ENCODE measurements around the gene DTL. TPM values are rescaled to one million over a fixed set of nuclear protein-coding genes. Genes with fewer than 3 reads are reported as not detected.

Gene DTL
- total RNA-seq, 8 experiments from 2014 or later = 1.1 to 32.5 (median 3.0) TPM

- ATAC-seq (replicated peaks in 6 of 8) = no peak
- in situ Hi-C loops (cut with MboI; ENCODE audit: low pct_unique_long_range_greater_than_20kb in 2 of 9, low sequenced_read_pairs in 9 of 9, unreplicated experiment in 9 of 9) = loop anchor here in 3 of 9 experiments (25.0 kb wide), 1 partner anchor 355 kb away; the partner anchor contains the start of gene NEK2 (in 3 of the 3)
These were observed 6.9 kb downstream of the DTL start for GRCh38 chr1:212042436-212042835.

GRCh38 chr1:212044851-212045250 lies 9.3 kb downstream of the DTL start:
- WGBS, 10 experiments = 80 to 100% (median 95%) methylated on average over 1 of the region's 1 CpG; no CpG with 5 or more reads in 2 of the 10 experiments
- in situ Hi-C loops (cut with MboI; ENCODE audit: low pct_unique_long_range_greater_than_20kb in 2 of 9, low sequenced_read_pairs in 9 of 9, unreplicated experiment in 9 of 9) = loop anchor here in 3 of 9 experiments (25.0 kb wide), 1 partner anchor 358 kb away; the partner anchor contains the start of gene NEK2 (in 3 of the 3)
- ATAC-seq (replicated peaks in 6 of 8) = no peak
- Histone ChIP-seq H3K4me3 (no peak overlapping the region), H3K27ac (no peak overlapping the region), H3K4me1 (replicated peaks in 1 of 2) (no peaks in the 10 kb centered on the region)

More at GRCh38 chr1:212042436-212042835, 6.9 kb downstream of the DTL start:
- H3K27ac ChIP-seq = no peak overlapping the region
- peaks cover 0 to 3% of the 10 kb centered on the region in 2 donors for H3K4me1 ChIP-seq (replicated peaks in 1 of 2)
- H3K4me3 ChIP-seq = no peak overlapping the region

- Histone ChIP-seq H3K27ac (no peak overlapping the region), H3K4me1 (replicated peaks in 1 of 2) (no peaks in the 10 kb centered on the region), H3K4me3 (no peak overlapping the region)
- no peak for ATAC-seq (replicated peaks in 6 of 8)
- in situ Hi-C loops (cut with MboI; ENCODE audit: low pct_unique_long_range_greater_than_20kb in 2 of 9, low sequenced_read_pairs in 9 of 9, unreplicated experiment in 9 of 9) = loop anchor here in 3 of 9 experiments (25.0 kb wide), 1 partner anchor 359 kb away; the partner anchor contains the start of gene NEK2 (in 3 of the 3)
- 80 to 100% (median 94%) methylated on average over 1 to 2 of the region's 2 CpGs; no CpG with 5 or more reads in 3 of the 10 experiments for WGBS, 10 experiments
These were observed 10.4 kb downstream of the DTL start for GRCh38 chr1:212045981-212046380.

- no peak for ATAC-seq (replicated peaks in 6 of 8)
- in situ Hi-C loops (cut with MboI; ENCODE audit: low pct_unique_long_range_greater_than_20kb in 2 of 9, low sequenced_read_pairs in 9 of 9, unreplicated experiment in 9 of 9) = loop anchor here in 3 of 9 experiments (10.0 to 25.0 kb wide), 2 partner anchors 233 to 401 kb away; partner anchors contain the start of gene PPP2R5A (in 1 of the 3)
- WGBS, 10 experiments = 80 to 100% (median 93%) methylated on average over 1 of the region's 1 CpG; no CpG with 5 or more reads in 3 of the 10 experiments
- H3K4me3 ChIP-seq = no peak overlapping the region
- H3K27ac ChIP-seq = no peak overlapping the region
- H3K4me1 ChIP-seq (replicated peaks in 1 of 2) = no peaks in the 10 kb centered on the region
These were observed 18.4 kb downstream of the DTL start for GRCh38 chr1:212053993-212054392.

GRCh38 chr1:212055333-212055732 lies 19.8 kb downstream of the DTL start:
- no peak overlapping the region for H3K4me3 ChIP-seq
- in situ Hi-C loops (cut with MboI; ENCODE audit: low pct_unique_long_range_greater_than_20kb in 2 of 9, low sequenced_read_pairs in 9 of 9, unreplicated experiment in 9 of 9) = loop anchor here in 3 of 9 experiments (10.0 to 25.0 kb wide), 2 partner anchors 232 to 399 kb away; partner anchors contain the start of gene PPP2R5A (in 1 of the 3)
- H3K4me1 ChIP-seq (replicated peaks in 1 of 2) = no peaks in the 10 kb centered on the region
- 100% methylated on average over 1 to 2 of the region's 2 CpGs; no CpG with 5 or more reads in 7 of the 10 experiments for WGBS, 10 experiments
- no peak for ATAC-seq (replicated peaks in 6 of 8)
- no peak overlapping the region for H3K27ac ChIP-seq

- in situ Hi-C loops (cut with MboI; ENCODE audit: low pct_unique_long_range_greater_than_20kb in 2 of 9, low sequenced_read_pairs in 9 of 9, unreplicated experiment in 9 of 9) = loop anchor here in 6 of 9 experiments (10.0 to 25.0 kb wide), 3 partner anchors 226 to 394 kb away; partner anchors contain the start of gene PPP2R5A (in 1 of the 6)
These were observed 25.3 kb downstream of the DTL start for GRCh38 chr1:212060632-212061472.

GRCh38 chr1:212062832-212063438 lies 27.4 kb downstream of the DTL start:
- H3K4me1 ChIP-seq (replicated peaks in 1 of 2) = no peaks in the 10 kb centered on the region
- no peak overlapping the region for H3K27ac ChIP-seq
- in situ Hi-C loops (cut with MboI; ENCODE audit: low pct_unique_long_range_greater_than_20kb in 2 of 9, low sequenced_read_pairs in 9 of 9, unreplicated experiment in 9 of 9) = loop anchor here in 6 of 9 experiments (10.0 to 25.0 kb wide), 3 partner anchors 224 to 392 kb away; partner anchors contain the start of gene PPP2R5A (in 1 of the 6)
- WGBS, 10 experiments = 64 to 100% (median 81%) methylated on average over 1 to 5 of the region's 5 CpGs
- peak in 7 of 8 experiments; percentile 34 to 74 (median 43) for ATAC-seq (replicated peaks in 6 of 8)
- H3K4me3 ChIP-seq = no peak overlapping the region

More at GRCh38 chr1:212060632-212061472, 25.3 kb downstream of the DTL start:
- Histone ChIP-seq H3K27ac (no peak overlapping the region), H3K4me1 (replicated peaks in 1 of 2) (no peaks in the 10 kb centered on the region), H3K4me3 (no peak overlapping the region)
- no peak for ATAC-seq (replicated peaks in 6 of 8)
- 66 to 97% (median 81%) methylated on average over 1 to 6 of the region's 6 CpGs for WGBS, 10 experiments

- ATAC-seq (replicated peaks in 6 of 8) = no peak
- Histone ChIP-seq H3K4me3 (no peak overlapping the region), H3K4me1 (replicated peaks in 1 of 2) (no peaks in the 10 kb centered on the region), H3K27ac (no peak overlapping the region)
- 87 to 100% (median 97%) methylated on average over 1 to 3 of the region's 3 CpGs for WGBS, 10 experiments
- in situ Hi-C loops (cut with MboI; ENCODE audit: low pct_unique_long_range_greater_than_20kb in 2 of 9, low sequenced_read_pairs in 9 of 9, unreplicated experiment in 9 of 9) = loop anchor here in 6 of 9 experiments (10.0 to 25.0 kb wide), 3 partner anchors 220 to 387 kb away; partner anchors contain the start of gene PPP2R5A (in 1 of the 6)
These were observed 32.2 kb downstream of the DTL start for GRCh38 chr1:212067787-212068186.

GRCh38 chr1:212070720-212071302 lies 35.3 kb downstream of the DTL start:
- ATAC-seq (replicated peaks in 6 of 8) = peak in 7 of 8 experiments; percentile 36 to 79 (median 68)
- H3K27ac ChIP-seq = no peak overlapping the region
- in situ Hi-C loops (cut with MboI; ENCODE audit: low pct_unique_long_range_greater_than_20kb in 2 of 9, low sequenced_read_pairs in 9 of 9, unreplicated experiment in 9 of 9) = loop anchor here in 2 of 9 experiments (10.0 to 25.0 kb wide), 2 partner anchors 216 to 384 kb away; partner anchors contain the start of gene PPP2R5A (in 1 of the 2)
- no peak overlapping the region for H3K4me3 ChIP-seq
- no peaks in the 10 kb centered on the region for H3K4me1 ChIP-seq (replicated peaks in 1 of 2)

GRCh38 chr1:212072047-212072446 lies 36.5 kb downstream of the DTL start:
- H3K4me3 ChIP-seq = no peak overlapping the region
- in situ Hi-C loops (cut with MboI; ENCODE audit: low pct_unique_long_range_greater_than_20kb in 2 of 9, low sequenced_read_pairs in 9 of 9, unreplicated experiment in 9 of 9) = loop anchor here in 2 of 9 experiments (10.0 to 25.0 kb wide), 2 partner anchors 215 to 383 kb away; partner anchors contain the start of gene PPP2R5A (in 1 of the 2)
- H3K27ac ChIP-seq = no peak overlapping the region
- no peaks in the 10 kb centered on the region for H3K4me1 ChIP-seq (replicated peaks in 1 of 2)
- WGBS, 10 experiments = 70 to 100% (median 100%) methylated on average over 1 of the region's 1 CpG; no CpG with 5 or more reads in 1 of the 10 experiments
- ATAC-seq (replicated peaks in 6 of 8) = no peak

GRCh38 chr1:212073490-212073889 lies 37.9 kb downstream of the DTL start:
- in situ Hi-C loops (cut with MboI; ENCODE audit: low pct_unique_long_range_greater_than_20kb in 2 of 9, low sequenced_read_pairs in 9 of 9, unreplicated experiment in 9 of 9) = loop anchor here in 2 of 9 experiments (10.0 to 25.0 kb wide), 2 partner anchors 214 to 381 kb away; partner anchors contain the start of gene PPP2R5A (in 1 of the 2)
- H3K4me3 ChIP-seq = no peak overlapping the region
- ATAC-seq (replicated peaks in 6 of 8) = no peak
- 88 to 100% (median 100%) methylated on average over 1 of the region's 1 CpG for WGBS, 10 experiments
- H3K4me1 ChIP-seq (replicated peaks in 1 of 2) = no peaks in the 10 kb centered on the region
- no peak overlapping the region for H3K27ac ChIP-seq

- no peaks in the 10 kb centered on the region for H3K4me1 ChIP-seq (replicated peaks in 1 of 2)
- no peak overlapping the region for H3K4me3 ChIP-seq
- 81 to 100% (median 98%) methylated on average over 2 to 3 of the region's 3 CpGs; no CpG with 5 or more reads in 2 of the 10 experiments for WGBS, 10 experiments
- H3K27ac ChIP-seq = no peak overlapping the region
- ATAC-seq (replicated peaks in 6 of 8) = no peak
- in situ Hi-C loops (cut with MboI; ENCODE audit: low pct_unique_long_range_greater_than_20kb in 2 of 9, low sequenced_read_pairs in 9 of 9, unreplicated experiment in 9 of 9) = loop anchor here in 2 of 9 experiments (10.0 to 25.0 kb wide), 2 partner anchors 213 to 380 kb away; partner anchors contain the start of gene PPP2R5A (in 1 of the 2)
These were observed 38.8 kb downstream of the DTL start for GRCh38 chr1:212074313-212074712.

All from motor neuron (in vitro differentiated cells).